ENCODE data around the gene IGFN1. TPM values are rescaled to one million over a fixed set of nuclear protein-coding genes. Genes with fewer than 3 reads are reported as not detected.

IGFN1 gene
- total RNA-seq, 1 donor from 2014 or later, result not detected

DNA sequence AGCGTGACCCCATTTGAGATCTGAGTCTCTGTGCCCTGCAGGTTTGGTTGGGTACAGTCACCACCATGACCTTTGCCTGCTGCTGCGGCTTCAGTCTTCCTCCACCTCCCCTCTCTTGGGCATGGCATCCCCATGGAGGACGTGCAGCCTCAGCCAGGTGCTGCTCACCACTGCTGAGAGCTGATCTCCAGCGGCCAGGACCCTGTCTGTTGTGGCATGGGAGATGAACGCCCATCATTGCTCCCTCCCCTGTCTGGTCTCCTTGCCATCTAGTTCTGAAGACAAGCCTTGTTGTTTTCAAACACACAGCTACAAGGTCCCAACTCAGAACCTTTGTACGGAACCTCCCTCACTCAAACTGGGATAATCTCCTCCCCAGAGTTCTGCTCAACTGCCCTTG is 73.4 kb downstream of the IGFN1 start:
- no peak for DNase-seq (ENCODE audit: low read depth in 2 of 2)

DNA sequence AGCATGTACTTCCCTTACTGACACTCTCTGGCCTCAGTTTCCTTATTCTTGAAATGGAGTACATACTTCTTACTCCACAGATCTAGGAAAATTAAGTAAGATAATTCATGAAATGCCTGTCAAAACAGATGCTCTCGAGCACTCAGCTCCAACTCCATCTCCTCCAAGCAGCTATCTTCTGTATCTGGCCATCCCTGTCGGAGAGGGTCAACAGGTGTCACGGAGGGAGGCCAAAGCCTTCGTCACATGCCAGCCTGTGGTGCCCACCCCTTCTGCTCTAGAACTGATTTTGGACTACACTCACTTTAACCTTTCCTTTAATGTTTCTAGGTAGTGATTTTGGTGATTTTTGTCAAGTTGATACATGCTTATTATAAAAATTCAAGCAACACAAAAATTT is 73.9 kb downstream of the IGFN1 start:
- no peak for DNase-seq (ENCODE audit: low read depth in 2 of 2)

DNA sequence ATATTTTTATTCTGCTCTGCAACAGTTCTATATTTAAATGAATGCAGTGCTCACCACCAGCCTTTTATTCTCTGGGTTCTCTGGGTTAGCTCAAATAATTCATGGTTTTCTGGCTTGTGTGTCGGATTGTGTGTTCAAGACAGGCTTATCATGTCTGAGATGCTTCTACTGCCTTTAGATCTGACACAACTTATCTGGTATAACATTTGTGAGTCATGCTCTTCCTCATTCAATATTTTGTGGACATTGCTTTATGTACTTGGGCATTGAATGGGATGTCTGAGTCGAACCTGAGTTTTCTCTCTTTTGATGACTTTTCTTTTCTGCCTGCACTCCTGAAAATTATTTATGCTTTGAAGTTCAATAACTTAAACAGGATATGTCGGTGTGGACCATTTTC is 75.1 kb downstream of the IGFN1 start:
- DNase-seq (ENCODE audit: low read depth in 2 of 2), result no peak

DNA sequence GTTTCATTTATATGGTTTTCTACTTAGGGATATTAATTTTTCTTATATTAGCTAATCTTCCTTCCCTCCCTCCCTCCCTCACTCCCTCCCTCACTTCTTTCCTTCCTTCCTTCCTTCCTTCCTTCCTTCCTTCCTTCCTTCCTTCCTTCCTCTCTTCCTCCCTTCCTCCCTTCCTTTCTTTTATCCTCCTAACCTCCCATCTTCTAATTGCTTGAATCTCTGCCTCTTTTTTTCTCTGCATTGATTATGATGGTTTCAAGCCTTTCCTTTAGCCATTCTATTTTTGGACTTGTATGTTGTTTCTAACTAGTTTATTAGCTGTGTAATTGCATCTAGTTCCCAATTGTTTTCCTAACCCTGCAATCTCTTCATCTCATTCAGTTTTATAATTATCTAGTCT is 75.7 kb downstream of the IGFN1 start:
- DNase-seq (ENCODE audit: low read depth in 2 of 2), result no peak

DNA sequence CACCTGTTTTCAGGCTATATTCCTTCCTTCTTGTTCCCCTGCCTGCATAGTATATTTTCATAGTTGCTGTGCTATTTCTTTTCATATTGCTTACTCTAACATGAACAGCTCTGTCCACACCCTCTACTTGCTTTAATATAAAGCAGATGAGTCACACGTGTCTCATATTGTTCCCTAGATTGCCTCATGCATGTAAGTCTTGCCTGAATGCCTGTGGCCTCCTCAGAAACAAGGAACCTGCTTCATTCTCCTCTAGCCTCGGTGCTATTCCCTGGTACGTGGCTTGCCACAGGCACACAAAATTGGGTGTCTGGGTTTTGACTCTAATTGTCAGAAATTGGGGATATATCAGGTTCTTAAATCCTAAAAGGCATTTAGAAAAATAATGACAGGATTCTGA is 76.2 kb downstream of the IGFN1 start:
- DNase-seq (ENCODE audit: low read depth in 2 of 2), result peak in 1 of 2 donors; percentile 73

DNA sequence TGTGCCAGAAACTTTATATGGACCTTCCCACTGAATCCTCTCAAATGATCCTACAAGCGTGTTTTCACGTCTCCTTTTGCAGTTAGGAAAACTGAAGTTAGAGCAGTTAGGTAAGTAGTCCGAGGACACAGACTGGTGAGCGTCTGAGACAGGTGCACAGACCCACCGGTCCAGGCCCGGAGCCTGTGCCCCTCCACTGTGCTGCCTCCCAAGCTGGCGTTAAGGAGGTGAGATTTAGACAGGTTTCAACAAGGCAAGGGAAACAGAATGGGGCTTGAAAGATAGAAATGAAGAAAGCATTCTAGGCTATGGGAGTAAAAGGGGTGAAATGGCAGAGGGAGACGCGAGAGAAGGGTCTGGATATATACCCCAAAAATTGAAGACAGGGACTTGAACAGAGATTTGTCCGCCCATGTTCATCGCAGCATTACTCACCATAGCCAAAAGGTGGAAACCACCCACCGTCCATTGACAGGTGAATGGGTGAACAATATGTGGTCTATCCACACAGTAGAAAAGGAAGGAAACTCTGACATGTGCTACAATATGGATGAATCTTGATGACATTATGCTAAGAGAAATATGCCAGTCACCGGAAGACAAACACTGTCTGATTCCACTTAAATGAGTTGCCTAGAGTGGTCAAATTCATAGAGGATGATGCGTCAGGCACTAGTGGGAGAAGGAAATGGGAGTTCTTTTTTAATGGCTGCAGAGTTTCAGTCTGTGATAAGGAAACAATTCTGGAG is 77.0 kb downstream of the IGFN1 start:
- DNase-seq (ENCODE audit: low read depth in 2 of 2), result peak; percentile 79 to 88

DNA sequence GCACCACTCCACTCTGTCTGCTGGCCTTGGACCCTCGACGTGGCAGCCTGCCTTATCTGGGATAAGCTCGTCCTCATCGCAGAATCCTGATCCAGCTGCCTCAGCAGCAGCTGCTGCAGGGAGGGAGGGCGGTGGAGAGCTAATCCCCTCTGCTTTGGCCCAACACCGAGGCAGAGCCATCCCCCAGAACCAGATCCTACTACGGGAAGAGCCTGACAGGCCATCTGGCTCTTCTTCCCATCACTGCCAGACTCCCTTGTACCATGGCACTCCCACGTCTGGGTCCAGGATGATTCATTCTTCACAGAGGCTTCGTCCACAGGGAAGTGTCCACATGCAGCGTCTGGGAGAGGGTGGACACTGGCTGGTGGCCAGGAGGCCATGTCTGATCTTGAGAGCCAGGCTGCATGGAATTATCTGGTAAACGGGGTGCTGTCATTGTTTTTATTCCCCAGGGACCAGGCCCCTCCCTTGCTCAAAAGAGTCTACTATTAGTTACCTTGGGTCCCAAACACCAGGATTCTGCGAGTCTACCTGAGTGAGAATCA is 78.1 kb downstream of the IGFN1 start:
- peak in 1 of 2 donors; percentile 57 for DNase-seq (ENCODE audit: low read depth in 2 of 2)

DNA sequence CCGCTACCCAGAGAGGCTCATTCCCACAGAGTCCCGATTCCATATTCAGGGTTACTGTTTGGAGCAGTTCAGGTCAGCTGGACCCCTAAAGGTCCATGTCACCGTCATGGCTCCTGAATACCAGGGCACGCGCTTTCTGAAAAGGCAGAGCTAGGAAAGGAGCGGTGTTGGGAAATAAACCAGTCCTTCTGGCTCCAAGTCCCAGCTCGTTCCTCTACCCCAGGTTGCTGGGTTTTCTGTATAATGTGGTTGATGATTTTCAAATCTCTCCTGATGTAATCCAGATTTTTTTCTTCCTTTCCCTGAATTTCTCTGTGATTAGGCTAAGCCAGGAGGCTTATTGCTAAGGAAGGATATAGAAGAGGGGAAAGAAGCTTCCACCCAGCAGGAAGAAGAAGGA is 78.7 kb downstream of the IGFN1 start:
- no peak for DNase-seq (ENCODE audit: low read depth in 2 of 2)

DNA sequence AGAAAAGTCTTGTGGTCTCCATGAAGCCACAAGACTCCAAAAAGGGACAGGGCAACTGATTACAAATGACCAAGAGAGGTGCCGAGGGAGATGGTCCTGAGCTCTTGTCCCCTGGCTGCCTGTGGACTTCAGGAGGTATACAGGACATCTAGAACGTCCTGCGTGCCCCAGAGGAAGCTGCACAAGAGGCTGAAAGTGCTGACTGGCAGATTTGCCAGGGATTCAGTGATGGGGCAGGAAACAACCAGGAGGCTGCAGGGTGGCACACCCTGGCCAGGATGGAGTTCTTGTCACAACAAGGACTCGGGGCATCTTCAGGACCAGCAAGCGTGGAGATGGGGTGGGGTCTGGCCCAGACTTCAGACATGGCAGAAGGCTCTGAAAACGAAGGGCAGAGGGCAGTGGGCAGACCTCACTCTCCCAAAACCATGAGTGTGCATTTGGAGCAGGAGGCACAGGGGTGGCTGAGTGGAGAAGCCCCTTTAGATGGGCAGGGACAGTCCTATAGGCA is 79.3 kb downstream of the IGFN1 start:
- no peak for DNase-seq (ENCODE audit: low read depth in 2 of 2)

DNA sequence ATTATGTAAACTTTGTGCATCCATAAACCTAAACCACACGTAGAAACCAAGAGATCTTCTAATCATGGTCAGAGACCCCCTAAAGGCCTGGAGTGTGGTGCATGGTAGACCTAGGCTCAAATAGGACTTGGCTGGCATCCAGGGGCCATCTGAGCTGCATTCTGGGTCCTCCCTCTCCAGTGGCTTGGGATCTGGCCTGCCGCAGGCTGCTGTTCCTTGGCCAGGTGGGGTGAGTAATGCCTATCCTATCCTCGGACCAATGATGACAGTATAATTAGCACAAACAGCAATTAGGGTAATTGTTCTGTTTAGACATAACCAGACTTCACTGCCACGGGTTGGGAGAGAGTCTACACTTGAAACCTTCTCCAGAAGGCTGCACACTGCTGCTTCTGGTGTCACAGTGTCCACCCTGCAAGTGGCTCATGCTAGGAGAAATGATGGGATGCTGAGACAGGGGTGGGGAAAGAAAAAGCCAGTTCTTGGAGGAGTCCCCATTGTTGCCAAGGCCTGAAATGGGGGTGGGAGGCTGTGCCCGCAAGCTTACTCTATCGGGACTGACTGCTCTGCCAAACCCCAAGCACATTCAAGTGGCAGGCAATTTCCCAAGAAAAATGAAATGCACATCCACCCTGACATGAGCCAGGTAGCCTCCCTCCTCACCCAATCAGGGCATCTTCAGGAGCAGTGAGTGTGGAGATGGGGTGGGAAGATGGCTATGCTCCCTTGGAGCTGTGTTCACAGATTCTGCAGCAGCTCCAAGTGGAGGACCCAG is 80.2 kb downstream of the IGFN1 start:
- DNase-seq (ENCODE audit: low read depth in 2 of 2), result no peak

DNA sequence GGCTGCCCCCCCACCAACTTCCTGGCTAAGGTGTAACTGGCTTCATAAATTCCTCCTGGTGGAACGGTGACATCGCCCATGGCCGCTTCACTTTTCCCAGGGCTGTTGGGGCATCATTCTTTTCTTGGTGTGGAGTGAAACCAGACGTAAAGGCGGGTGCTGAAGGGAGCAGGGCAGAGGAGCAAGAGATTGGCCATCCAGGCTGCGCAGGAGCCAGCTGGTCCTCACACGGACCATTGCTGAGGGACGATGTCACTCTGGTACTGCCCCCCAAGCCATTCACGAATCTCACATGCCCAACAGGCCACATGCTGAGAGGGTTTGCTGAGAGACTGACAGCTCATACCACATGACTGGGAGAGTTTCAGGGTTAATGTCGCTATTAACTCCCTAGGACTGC is 82.2 kb downstream of the IGFN1 start:
- DNase-seq (ENCODE audit: low read depth in 2 of 2), result no peak

DNA sequence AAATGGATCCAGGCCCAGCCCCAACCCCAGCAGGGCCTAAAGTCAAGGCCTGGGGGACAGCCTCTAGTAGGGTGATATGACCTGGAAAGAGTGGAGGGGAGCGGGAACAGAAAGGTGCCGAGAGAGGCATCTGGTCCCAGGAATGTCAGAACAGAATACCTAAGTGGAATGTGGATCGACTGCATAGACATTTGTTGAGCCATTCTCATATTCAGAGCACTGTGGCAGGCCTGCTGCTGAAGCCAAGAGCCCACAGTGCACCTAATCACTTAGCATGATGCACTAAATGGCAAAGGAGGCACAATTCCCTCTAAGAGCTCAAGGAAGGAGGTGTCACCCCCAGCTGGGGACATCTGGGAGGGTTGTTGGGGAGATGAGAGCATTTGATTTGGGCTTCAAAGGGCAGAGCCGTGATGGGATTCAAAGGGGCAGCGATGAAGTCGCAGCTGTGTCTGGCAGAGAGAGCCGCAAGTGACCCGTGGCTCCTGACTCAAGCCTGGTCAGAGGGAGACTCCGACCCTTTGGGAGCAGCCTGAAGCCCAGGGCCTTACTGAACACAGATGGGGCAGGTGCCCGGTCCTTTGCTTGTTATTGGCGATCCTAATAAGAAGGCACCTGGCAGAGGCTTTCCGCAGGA is 84.1 kb downstream of the IGFN1 start:
- DNase-seq (ENCODE audit: low read depth in 2 of 2), result no peak

DNA sequence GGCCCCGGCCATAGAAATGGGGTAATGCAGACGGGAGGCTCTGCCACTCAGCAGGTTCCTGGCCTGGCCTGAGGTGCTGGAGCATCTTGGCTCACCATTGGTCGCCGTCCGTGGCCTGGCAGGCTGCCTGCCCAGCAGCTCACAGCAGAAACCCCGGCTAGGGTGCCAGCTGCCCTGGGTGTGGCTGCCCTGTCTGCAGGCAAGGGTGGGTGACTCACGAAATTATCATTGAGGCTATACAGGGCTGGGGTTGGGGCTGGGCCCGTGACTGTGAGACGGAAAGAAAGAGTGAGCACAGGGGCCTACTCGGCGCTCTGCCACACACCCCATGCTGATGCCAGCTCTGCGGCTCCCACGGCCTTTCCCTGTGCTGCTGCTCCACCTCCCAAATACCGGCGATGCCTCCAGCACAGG is 84.6 kb downstream of the IGFN1 start:
- DNase-seq (ENCODE audit: low read depth in 2 of 2), result peak; percentile 35 to 56

DNA sequence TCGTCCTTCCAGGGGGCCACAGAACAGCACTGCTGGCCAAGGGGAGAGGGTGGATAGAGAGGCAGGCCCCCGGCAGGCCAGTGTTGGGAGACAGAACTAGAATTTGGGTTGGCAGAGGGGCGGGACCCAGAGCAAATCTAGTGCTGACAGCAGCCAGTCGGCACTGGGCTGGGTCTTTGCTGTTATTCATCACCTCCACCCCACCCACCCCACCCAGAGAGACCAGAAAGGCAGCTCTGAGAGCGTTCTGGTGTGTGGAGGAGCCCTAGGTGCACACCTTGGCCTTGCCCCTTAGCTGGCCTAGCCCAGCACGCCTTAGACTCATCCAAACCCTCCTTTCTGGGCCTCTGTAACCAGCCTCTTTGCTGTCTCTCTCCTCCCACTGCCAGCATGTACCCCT is 86.3 kb downstream of the IGFN1 start:
- DNase-seq (ENCODE audit: low read depth in 2 of 2), result no peak

DNA sequence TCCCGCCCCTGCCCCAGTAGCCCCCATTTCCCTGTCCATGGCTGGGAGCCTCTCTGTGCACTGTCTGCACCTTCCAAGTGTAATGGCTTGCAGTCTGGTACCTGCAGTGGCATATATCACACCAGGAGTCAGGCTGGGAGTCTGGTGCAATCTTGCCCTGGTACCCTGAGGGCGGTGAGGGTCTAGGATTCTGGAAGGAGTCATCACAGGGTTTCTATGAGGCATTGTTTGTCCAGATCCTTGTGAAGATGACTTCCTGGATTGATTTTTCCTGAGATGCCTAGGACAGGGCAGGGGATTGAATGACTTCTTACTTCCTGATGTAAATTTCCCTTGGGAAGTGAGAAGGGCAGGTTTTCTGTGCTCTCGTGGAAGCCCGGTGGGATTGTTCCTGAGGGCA is 86.8 kb downstream of the IGFN1 start:
- DNase-seq (ENCODE audit: low read depth in 2 of 2), result no peak

Other genes with a start within 250 kb of the IGFN1 start
- gene KIF21B, start 167.1 kb upstream of the IGFN1 start, total RNA-seq, result 2.0 TPM in 2 replicates
- gene CACNA1S, start 78.4 kb upstream of the IGFN1 start, total RNA-seq, result not detected in 2 replicates
- not detected in 2 replicates for gene ASCL5, start 63.6 kb upstream of the IGFN1 start, total RNA-seq
- gene TMEM9, start 36.4 kb upstream of the IGFN1 start, total RNA-seq, result 45.3 and 60.9 TPM in 2 replicates
- gene PKP1, start 92.7 kb downstream of the IGFN1 start, total RNA-seq, result under 0.01 TPM in 1 of 2 replicates, not detected in the other
- not detected in 2 replicates for gene TNNT2, start 186.9 kb downstream of the IGFN1 start, total RNA-seq
- gene LAD1, start 208.5 kb downstream of the IGFN1 start, total RNA-seq, result not detected in 2 replicates
- not detected in 2 replicates for gene TNNI1, start 230.9 kb downstream of the IGFN1 start, total RNA-seq

Data from lung microvascular endothelial cell (primary cell).